HK-2 (cell line): ENCODE data around the gene UCN2.

ENCODE experiments used
- DNase-seq: peaks from one replicate; pipeline ENCODE4 v3.0.0-alpha.2; 2018; ENCODE audit not compliant: unreplicated experiment

Gene UCN2

GRCh38 chr3:48591436-48591835, 27.9 kb upstream of the UCN2 start:
- DNase-seq: no peak

GRCh38 chr3:48588230-48588629, 24.6 kb upstream of the UCN2 start:
- DNase-seq: no peak

- DNase-seq: no peak
These were observed 24.1 kb upstream of the UCN2 start for GRCh38 chr3:48587686-48588085.

GRCh38 chr3:48585411-48585810, 21.8 kb upstream of the UCN2 start:
- no peak for DNase-seq

GRCh38 chr3:48584836-48585235, 21.3 kb upstream of the UCN2 start:
- DNase-seq: no peak

GRCh38 chr3:48581621-48582481, 18.3 kb upstream of the UCN2 start:
- DNase-seq: no peak

GRCh38 chr3:48576647-48577046, 13.1 kb upstream of the UCN2 start:
- no peak for DNase-seq

- no peak for DNase-seq
These were observed 11.8 kb upstream of the UCN2 start for GRCh38 chr3:48575366-48575765.

- no peak for DNase-seq
These were observed 10.5 kb upstream of the UCN2 start for GRCh38 chr3:48573973-48574585.

- no peak for DNase-seq
These were observed 8.9 kb upstream of the UCN2 start for GRCh38 chr3:48572517-48572916.

GRCh38 chr3:48571938-48572337, 8.4 kb upstream of the UCN2 start:
- DNase-seq: no peak

- no peak for DNase-seq
These were observed 6.3 kb upstream of the UCN2 start for GRCh38 chr3:48569808-48570450.

- DNase-seq: no peak
These were observed 5.8 kb upstream of the UCN2 start for GRCh38 chr3:48569400-48569799.

GRCh38 chr3:48568476-48568875, 4.9 kb upstream of the UCN2 start:
- no peak for DNase-seq

GRCh38 chr3:48567500-48567899, 3.9 kb upstream of the UCN2 start:
- DNase-seq: no peak

- no peak for DNase-seq
These were observed 3.5 kb upstream of the UCN2 start for GRCh38 chr3:48567090-48567489.

- DNase-seq: no peak
These were observed 2.8 kb upstream of the UCN2 start for GRCh38 chr3:48566401-48566760.

GRCh38 chr3:48565591-48566400, 2.2 kb upstream of the UCN2 start:
- peak; percentile 67 for DNase-seq

- DNase-seq: no peak
These were observed 1.6 kb upstream of the UCN2 start for GRCh38 chr3:48565186-48565585.

- no peak for DNase-seq
These were observed 1.1 kb upstream of the UCN2 start for GRCh38 chr3:48564667-48565066.

GRCh38 chr3:48564022-48564421, 441 bp upstream of the UCN2 start:
- DNase-seq: peak; percentile 80
